ENCODE data around the gene MMP25. TPM values are rescaled to one million over a fixed set of nuclear protein-coding genes. Genes with fewer than 3 reads are reported as not detected.
A peak's percentile ranks its signal among the peaks of the same experiment; 100 is the strongest.

MMP25 gene
- total and polyA plus RNA-seq, 9 of the 15 experiments (the other 6 are each of a cell fraction or from before 2014, with no cell fraction given), result 0.03 to 0.04 TPM; not detected in 7

GRCh38 chr16:3029491-3030221, 16.7 kb upstream of the MMP25 start (continued):
- TF ChIP-seq TFAP4 (CRISPR knock-in tag; IDR thresholded peaks at IDR 0.05; ENCODE audit: borderline replicate concordance), result peak; percentile 90
- no peak for TF ChIP-seq POU5F1 (IDR thresholded peaks at IDR 0.05; ENCODE audit: borderline replicate concordance, low read depth, low read length, partially characterized antibody)
- 0 out of 2 replicates have a peak, but pooled peaks have one; percentile 21 for TF ChIP-seq RBFOX2 (IDR thresholded peaks at IDR 0.05; ENCODE audit: low read depth, low read length)
- no peak for TF ChIP-seq ZC3H8 (IDR thresholded peaks at IDR 0.05)
- no peak for TF ChIP-seq E2F8 (IDR thresholded peaks at IDR 0.05; ENCODE audit: low read depth, partially characterized antibody)
- no peak for TF ChIP-seq FOXJ3 (CRISPR knock-in tag; IDR thresholded peaks at IDR 0.05)
- TF ChIP-seq ETV1 (tag; conservative IDR thresholded peaks at IDR 0.05; ENCODE audit: low read depth), result no peak
- no peak for TF ChIP-seq ZNF408 (CRISPR knock-in tag; IDR thresholded peaks at IDR 0.05; ENCODE audit: low read depth)
- TF ChIP-seq SMC3 (conservative IDR thresholded peaks at IDR 0.05; ENCODE audit: insufficient read depth, low read depth, low read length), result 0 out of 2 replicates have a peak, but pooled peaks have one; percentile 1
- TF ChIP-seq JUND (IDR thresholded peaks at IDR 0.05; ENCODE audit: borderline replicate concordance, low read depth, low read length), result 0 out of 2 replicates have a peak, but pooled peaks have one; percentile 10
- TF ChIP-seq JUND (tag; IDR thresholded peaks at IDR 0.05; ENCODE audit: borderline replicate concordance, low read depth, low read length), result no peak; the same call in 2 of the 3 replicates
- TF ChIP-seq ELF2 (CRISPR knock-in tag; IDR thresholded peaks at IDR 0.05), result no peak
- no peak for TF ChIP-seq RBM25 (IDR thresholded peaks at IDR 0.05; ENCODE audit: low read depth, low read length, severe bottlenecking)
- 0 out of 4 replicates have a peak, but pooled peaks of 1 of the 2 experiments have one; percentile 26 for TF ChIP-seq TEAD1 (CRISPR knock-in tag; IDR thresholded peaks at IDR 0.05)
- no peak for TF ChIP-seq ZNF24 (IDR thresholded peaks at IDR 0.05)
- TF ChIP-seq THRA (IDR thresholded peaks at IDR 0.05), result no peak
- no peak for TF ChIP-seq ZNF445 (CRISPR knock-in tag; IDR thresholded peaks at IDR 0.05; ENCODE audit: low read depth)
- TF ChIP-seq CC2D1A (IDR thresholded peaks at IDR 0.05), result no peak

All from K562 (cell line).